CD14-positive monocyte (primary cell): ENCODE data around the gene NTRK2. TPM values are rescaled to one million over a fixed set of nuclear protein-coding genes. Genes with fewer than 3 reads are reported as not detected.

ENCODE experiments used
- DNase-seq, 3 donors: peaks; one replicate each; pipeline ENCODE4 v3.0.0-alpha.2; 2011 to 2022
- H2AFZ ChIP-seq: 2 replicates; pipeline ENCODE4 v1.6.0; 2012; ENCODE audit warnings: mild to moderate bottlenecking, low read depth, low read length, inconsistent platforms; ENCODE audit not compliant: insufficient read depth, poor library complexity, severe bottlenecking
- H3K27ac ChIP-seq, 2 donors: 1 replicate in 1 of 2; 2 replicates in 1 of 2; pipeline ENCODE4 v1.5.1; 2012 to 2013; ENCODE audit warnings: low read length in 2 of 2, control low read depth in 1 of 2, inconsistent platforms in 1 of 2, low read depth in 1 of 2, mild to moderate bottlenecking in 1 of 2
- H3K27me3 ChIP-seq, 2 donors: one replicate each; pipeline versions ENCODE4 v1.6.0 to v1.6.1; 2011 to 2013; ENCODE audit warnings: low read length in 2 of 2; ENCODE audit not compliant: control insufficient read depth in 2 of 2, insufficient read depth in 2 of 2
- H3K36me3 ChIP-seq, 2 donors: replicated peaks in 1 of 2; 1 replicate in 1 of 2; 2 replicates in 1 of 2; pipeline versions ENCODE4 v1.5.1 to v1.6.1; 2012 to 2013; ENCODE audit warnings: low read length in 2 of 2, control low read depth in 1 of 2, inconsistent platforms in 1 of 2, mild to moderate bottlenecking in 1 of 2; ENCODE audit not compliant: insufficient read depth in 2 of 2, control insufficient read depth in 1 of 2
- H3K4me1 ChIP-seq, 2 donors: 1 replicate in 1 of 2; 2 replicates in 1 of 2; pipeline versions ENCODE4 v1.5.1 to v1.6.1; 2012 to 2013; ENCODE audit warnings: low read length in 2 of 2, control low read depth in 1 of 2, inconsistent platforms in 1 of 2, mild to moderate bottlenecking in 1 of 2, moderate library complexity in 1 of 2; ENCODE audit not compliant: insufficient read depth in 2 of 2, control insufficient read depth in 1 of 2
- H3K4me2 ChIP-seq: replicated peaks from 2 replicates; pipeline ENCODE3; 2012; ENCODE audit warnings: low read length, moderate library complexity, mild to moderate bottlenecking; ENCODE audit not compliant: poor library complexity, severe bottlenecking; ENCODE audit errors: extremely low read depth
- H3K4me3 ChIP-seq, 3 experiments: fragments of 200-600 bp in 1 of 3; sonication (generic) in 1 of 3; replicated peaks in 1 of 3; 1 replicate in 2 of 3; 2 replicates in 1 of 3; pipeline ENCODE4 v1.5.1; 2011 to 2013; ENCODE audit warnings: low read length in 3 of 3, mild to moderate bottlenecking in 3 of 3, control low read depth in 2 of 3, low read depth in 2 of 3, inconsistent platforms in 1 of 3, moderate library complexity in 1 of 3
- H3K79me2 ChIP-seq: 2 replicates; pipeline ENCODE4 v1.6.0; 2012; ENCODE audit warnings: mild to moderate bottlenecking, control low read depth, inconsistent platforms, low read length, moderate library complexity; ENCODE audit not compliant: insufficient read depth
- H3K9ac ChIP-seq: 2 replicates; pipeline ENCODE4 v1.6.0; 2017; ENCODE audit warnings: low read length, mild to moderate bottlenecking; ENCODE audit not compliant: insufficient read depth, poor library complexity, severe bottlenecking
- H3K9me3 ChIP-seq, 2 donors: replicated peaks in 1 of 2; 1 replicate in 1 of 2; 2 replicates in 1 of 2; pipeline versions ENCODE4 v1.5.1 to v1.6.1; 2012 to 2013; ENCODE audit warnings: low read length in 2 of 2, control low read depth in 1 of 2; ENCODE audit not compliant: control insufficient read depth in 1 of 2, insufficient read depth in 1 of 2
- H4K20me1 ChIP-seq: 2 replicates; pipeline ENCODE4 v1.6.0; 2012; ENCODE audit warnings: mild to moderate bottlenecking, low read length, control low read depth, moderate library complexity; ENCODE audit not compliant: insufficient read depth
- H3K27ac Mint-ChIP-seq, 7 donors: one replicate each; pipeline ENCODE4 v1.8.0; 2020; ENCODE audit warnings: mild to moderate bottlenecking in 7 of 7, mixed read lengths in 7 of 7, moderate library complexity in 6 of 7, inconsistent platforms in 2 of 7
- H3K27me3 Mint-ChIP-seq, 3 donors: one replicate each; pipeline ENCODE4 v1.8.0; 2021 to 2022; ENCODE audit warnings: low read depth in 3 of 3, mild to moderate bottlenecking in 3 of 3, mixed read lengths in 3 of 3, moderate library complexity in 3 of 3, inconsistent platforms in 1 of 3
- H3K36me3 Mint-ChIP-seq, 2 donors: one replicate each; pipeline ENCODE4 v1.8.0; 2020; ENCODE audit warnings: mixed read lengths in 2 of 2, inconsistent platforms in 1 of 2, mild to moderate bottlenecking in 1 of 2
- H3K4me1 Mint-ChIP-seq: one replicate; pipeline ENCODE4 v1.8.0; 2020; ENCODE audit warnings: mild to moderate bottlenecking, mixed read lengths
- H3K4me3 Mint-ChIP-seq, 2 donors: one replicate each; pipeline ENCODE4 v1.8.0; 2020; ENCODE audit warnings: mild to moderate bottlenecking in 2 of 2, mixed read lengths in 2 of 2, moderate library complexity in 1 of 2
- H3K9me3 Mint-ChIP-seq, 7 donors: one replicate each; pipeline ENCODE4 v1.8.0; 2020 to 2022; ENCODE audit warnings: mixed read lengths in 7 of 7, mild to moderate bottlenecking in 6 of 7, moderate library complexity in 6 of 7, inconsistent platforms in 2 of 7
- CTCF ChIP-seq: fragments of 200-600 bp; IDR thresholded peaks from one replicate; pipeline ENCODE4 v1.8.0; 2022; ENCODE audit warnings: antibody characterized with exemption, mild to moderate bottlenecking
- WGBS: methylation state at CpG from one replicate; pipeline ENCODE4 v1.1.5; 2013; ENCODE audit warnings: missing lambda C conversion rate; ENCODE audit not compliant: insufficient coverage; 5-methylcytosine and 5-hydroxymethylcytosine counted together
- intact Hi-C, 2 donors: fragments of 100-400 bp; cut with micrococcal nuclease; formaldehyde crosslinking; loops; one replicate each; pipeline versions ENCODE4 v1.15.0 to v1.15.1; 2023
- polyA plus RNA-seq, 3 donors: library from polyadenylated mRNA; depleted of rRNA in 1 of 3; unstranded in 2 of 3; stranded (reverse) in 1 of 3; fragments of 300-500 nt in 2 of 3; fragments of >200 nt in 1 of 3; fragmentation: Illumina TruSeq in 2 of 3; gene quantifications; 1 replicate in 2 of 3; 2 replicates in 1 of 3; pipeline ENCODE4 v1.2.3, GENCODE V29; 2012 to 2021

Gene NTRK2
- polyA plus RNA-seq, 3 donors, result not detected

- Histone ChIP-seq H3K79me2 (no peaks in the 10 kb centered on the region), H3K9ac (no peak overlapping the region), H3K4me3 (no peak overlapping the region), H3K4me1 (no peaks in the 10 kb centered on the region), H3K27ac (no peak overlapping the region), H3K9me3 (no peaks in the 10 kb centered on the region), H4K20me1 (no peaks in the 10 kb centered on the region), H3K36me3 (no peaks in the 10 kb centered on the region), H3K4me2 (no peak overlapping the region), H3K27me3 (no peaks in the 10 kb centered on the region), H2AFZ (no peak overlapping the region)
- Mint-ChIP-seq H3K27ac (no peak overlapping the region), H3K36me3 (no peaks in the 10 kb centered on the region), H3K4me3 (no peak overlapping the region), H3K4me1 (no peaks in the 10 kb centered on the region), H3K27me3 (peaks cover 0 to 5% (median 2%) of the 10 kb centered on the region in 3 donors), H3K9me3 (peaks cover 0 to 7% (median 3%) of the 10 kb centered on the region in 7 donors)
- TF ChIP-seq CTCF, result no peak
- WGBS, result 100% methylated on average over 3 of the region's 4 CpGs
- DNase-seq, result no peak
- intact Hi-C loops, result no loop called here
Measured at GRCh38 chr9:84863372-84863771, 193.8 kb downstream of the NTRK2 start.

GRCh38 chr9:84866396-84867175 lies 197.1 kb downstream of the NTRK2 start:
- no peak for TF ChIP-seq CTCF
- Histone ChIP-seq H3K27me3 (no peaks in the 10 kb centered on the region), H3K4me2 (no peak overlapping the region), H3K9ac (no peak overlapping the region), H3K36me3 (no peaks in the 10 kb centered on the region), H2AFZ (no peak overlapping the region), H3K4me3 (no peak overlapping the region), H3K27ac (no peak overlapping the region), H3K9me3 (no peaks in the 10 kb centered on the region), H4K20me1 (no peaks in the 10 kb centered on the region), H3K4me1 (no peaks in the 10 kb centered on the region), H3K79me2 (no peaks in the 10 kb centered on the region)
- H3K4me3 Mint-ChIP-seq, result no peak overlapping the region
- peaks cover 0 to 4% (median 3%) of the 10 kb centered on the region in 7 donors for H3K9me3 Mint-ChIP-seq
- DNase-seq, result no peak
- no peak overlapping the region for H3K27ac Mint-ChIP-seq
- intact Hi-C loops, result no loop called here
- peaks cover 0 to 3% (median 0%) of the 10 kb centered on the region in 3 donors for H3K27me3 Mint-ChIP-seq
- WGBS, result 100% methylated on average over 1 of the region's 5 CpGs
- no peaks in the 10 kb centered on the region for H3K36me3 Mint-ChIP-seq
- H3K4me1 Mint-ChIP-seq, result no peaks in the 10 kb centered on the region
